ENCODE measurements around the gene NRXN3. TPM values are rescaled to one million over a fixed set of nuclear protein-coding genes. Genes with fewer than 3 reads are reported as not detected.

Gene NRXN3
- total and polyA plus RNA-seq, 2 of the 13 experiments (the other 11 are each of a cell fraction or from before 2014, with no cell fraction given), result 0.03 TPM; not detected in 1

DNA sequence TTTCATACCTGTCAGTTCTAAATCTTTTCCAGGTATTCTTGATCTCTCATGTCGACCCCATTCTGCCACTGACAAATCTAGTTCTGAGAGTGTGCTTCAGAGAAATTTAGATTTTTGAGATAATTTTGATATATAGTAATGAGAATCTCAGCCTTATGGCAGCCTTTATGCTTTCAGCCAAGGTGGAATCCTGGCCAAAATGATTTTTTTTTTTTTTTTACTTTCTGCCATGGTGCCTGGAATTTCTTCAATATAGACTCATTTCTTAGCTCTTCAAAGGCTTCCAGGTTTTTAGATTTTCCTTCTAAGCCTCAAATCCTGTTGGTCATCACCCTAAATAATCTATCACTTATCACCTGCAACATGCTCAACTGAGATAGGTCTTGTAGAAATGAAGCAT, 926.6 kb downstream of the NRXN3 start:
- no peak for FAIRE-seq
- no peaks in the 10 kb centered on the region for H3K36me3 ChIP-seq (replicated peaks in 1 of 2; ENCODE audit: control insufficient read depth in 1 of 2, insufficient read depth in 2 of 2, low read length in 2 of 2)
- in situ Hi-C loops (cut with HindIII; ENCODE audit: extremely low pct_ligation_motif_present, low pct_unique_long_range_greater_than_20kb), result no loop called here
- no peak for DNase-seq (ENCODE audit: low spot score)
- no peak overlapping the region for H2AFZ ChIP-seq (ENCODE audit: low read length)
- ChIA-PET POLR2A (no interaction called here), CTCF (ENCODE audit: low intra/inter-chr PET ratio, low total read pairs) (no interaction called here)
- no peak overlapping the region for H3K27ac ChIP-seq (ENCODE audit: extremely low read length, insufficient read depth, low read length)
- BruUV-seq (replicated peaks), result no TSS peak
- no peaks in the 10 kb centered on the region for H3K79me2 ChIP-seq (ENCODE audit: insufficient read depth, low read length)
- no peaks in the 10 kb centered on the region for H3K27me3 ChIP-seq (ENCODE audit: control insufficient read depth in 1 of 2, insufficient read depth in 2 of 2, low read length in 2 of 2)
- no peak for ATAC-seq
- WGBS (ENCODE audit: low lambda C conversion rate), result 3% methylated on average over 1 of the region's 1 CpG
- H3K4me1 ChIP-seq (ENCODE audit: insufficient read depth, low read length), result no peaks in the 10 kb centered on the region
- H3K4me2 ChIP-seq (ENCODE audit: low read depth, low read length), result no peak overlapping the region
- H4K20me1 ChIP-seq (ENCODE audit: insufficient read depth, low read length), result no peaks in the 10 kb centered on the region
- H3K4me3 ChIP-seq (replicated peaks in 1 of 3; ENCODE audit: insufficient read depth in 1 of 3, low read depth in 2 of 3, low read length in 3 of 3), result no peak overlapping the region
- intact Hi-C loops (cut with micrococcal nuclease; ENCODE audit: unreplicated experiment), result no loop called here
- peaks cover 67% of the 10 kb centered on the region for H3K9me3 ChIP-seq (ENCODE audit: low read length)
- H3K9ac ChIP-seq (ENCODE audit: insufficient read depth, low read depth, low read length), result no peak overlapping the region
- TF ChIP-seq ZNF792 (CRISPR knock-in tag; IDR thresholded peaks at IDR 0.05) (no peak), ZSCAN12 (CRISPR knock-in tag; IDR thresholded peaks at IDR 0.05) (no peak), POLR2AphosphoS2 (IDR thresholded peaks at IDR 0.05; ENCODE audit: low read depth, low read length) (no peak), BCL6 (CRISPR knock-in tag; IDR thresholded peaks at IDR 0.05) (no peak), ARHGAP35 (CRISPR knock-in tag; IDR thresholded peaks at IDR 0.05; ENCODE audit: borderline replicate concordance) (no peak), ZNF776 (CRISPR knock-in tag; IDR thresholded peaks at IDR 0.05) (no peak), ZNF556 (CRISPR knock-in tag; IDR thresholded peaks at IDR 0.05; ENCODE audit: borderline replicate concordance) (no peak), ZNF446 (CRISPR knock-in tag; IDR thresholded peaks at IDR 0.05) (no peak), ZNF564 (CRISPR knock-in tag; IDR thresholded peaks at IDR 0.05) (no peak), ZNF569 (CRISPR knock-in tag; IDR thresholded peaks at IDR 0.05; ENCODE audit: borderline replicate concordance) (no peak), ZNF605 (CRISPR knock-in tag; IDR thresholded peaks at IDR 0.05) (no peak)
- TF ChIP-seq, protein P1, sequence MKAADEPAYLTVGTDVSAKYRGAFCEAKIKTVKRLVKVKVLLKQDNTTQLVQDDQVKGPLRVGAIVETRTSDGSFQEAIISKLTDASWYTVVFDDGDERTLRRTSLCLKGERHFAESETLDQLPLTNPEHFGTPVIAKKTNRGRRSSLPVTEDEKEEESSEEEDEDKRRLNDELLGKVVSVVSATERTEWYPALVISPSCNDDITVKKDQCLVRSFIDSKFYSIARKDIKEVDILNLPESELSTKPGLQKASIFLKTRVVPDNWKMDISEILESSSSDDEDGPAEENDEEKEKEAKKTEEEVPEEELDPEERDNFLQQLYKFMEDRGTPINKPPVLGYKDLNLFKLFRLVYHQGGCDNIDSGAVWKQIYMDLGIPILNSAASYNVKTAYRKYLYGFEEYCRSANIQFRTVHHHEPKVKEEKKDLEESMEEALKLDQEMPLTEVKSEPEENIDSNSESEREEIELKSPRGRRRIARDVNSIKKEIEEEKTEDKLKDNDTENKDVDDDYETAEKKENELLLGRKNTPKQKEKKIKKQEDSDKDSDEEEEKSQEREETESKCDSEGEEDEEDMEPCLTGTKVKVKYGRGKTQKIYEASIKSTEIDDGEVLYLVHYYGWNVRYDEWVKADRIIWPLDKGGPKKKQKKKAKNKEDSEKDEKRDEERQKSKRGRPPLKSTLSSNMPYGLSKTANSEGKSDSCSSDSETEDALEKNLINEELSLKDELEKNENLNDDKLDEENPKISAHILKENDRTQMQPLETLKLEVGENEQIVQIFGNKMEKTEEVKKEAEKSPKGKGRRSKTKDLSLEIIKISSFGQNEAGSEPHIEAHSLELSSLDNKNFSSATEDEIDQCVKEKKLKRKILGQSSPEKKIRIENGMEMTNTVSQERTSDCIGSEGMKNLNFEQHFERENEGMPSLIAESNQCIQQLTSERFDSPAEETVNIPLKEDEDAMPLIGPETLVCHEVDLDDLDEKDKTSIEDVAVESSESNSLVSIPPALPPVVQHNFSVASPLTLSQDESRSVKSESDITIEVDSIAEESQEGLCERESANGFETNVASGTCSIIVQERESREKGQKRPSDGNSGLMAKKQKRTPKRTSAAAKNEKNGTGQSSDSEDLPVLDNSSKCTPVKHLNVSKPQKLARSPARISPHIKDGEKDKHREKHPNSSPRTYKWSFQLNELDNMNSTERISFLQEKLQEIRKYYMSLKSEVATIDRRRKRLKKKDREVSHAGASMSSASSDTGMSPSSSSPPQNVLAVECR (CRISPR knock-in tag; IDR thresholded peaks at IDR 0.05; ENCODE audit: borderline replicate concordance), result no peak
- TF ChIP-seq, protein P2, sequence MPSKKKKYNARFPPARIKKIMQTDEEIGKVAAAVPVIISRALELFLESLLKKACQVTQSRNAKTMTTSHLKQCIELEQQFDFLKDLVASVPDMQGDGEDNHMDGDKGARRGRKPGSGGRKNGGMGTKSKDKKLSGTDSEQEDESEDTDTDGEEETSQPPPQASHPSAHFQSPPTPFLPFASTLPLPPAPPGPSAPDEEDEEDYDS (CRISPR knock-in tag; IDR thresholded peaks at IDR 0.05), result no peak
- TF ChIP-seq, protein P3, sequence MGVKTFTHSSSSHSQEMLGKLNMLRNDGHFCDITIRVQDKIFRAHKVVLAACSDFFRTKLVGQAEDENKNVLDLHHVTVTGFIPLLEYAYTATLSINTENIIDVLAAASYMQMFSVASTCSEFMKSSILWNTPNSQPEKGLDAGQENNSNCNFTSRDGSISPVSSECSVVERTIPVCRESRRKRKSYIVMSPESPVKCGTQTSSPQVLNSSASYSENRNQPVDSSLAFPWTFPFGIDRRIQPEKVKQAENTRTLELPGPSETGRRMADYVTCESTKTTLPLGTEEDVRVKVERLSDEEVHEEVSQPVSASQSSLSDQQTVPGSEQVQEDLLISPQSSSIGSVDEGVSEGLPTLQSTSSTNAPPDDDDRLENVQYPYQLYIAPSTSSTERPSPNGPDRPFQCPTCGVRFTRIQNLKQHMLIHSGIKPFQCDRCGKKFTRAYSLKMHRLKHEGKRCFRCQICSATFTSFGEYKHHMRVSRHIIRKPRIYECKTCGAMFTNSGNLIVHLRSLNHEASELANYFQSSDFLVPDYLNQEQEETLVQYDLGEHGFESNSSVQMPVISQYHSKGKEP (CRISPR knock-in tag; IDR thresholded peaks at IDR 0.05), result no peak

Measured in HepG2 (cell line).